ENCODE measurements around the gene MEIS2. TPM values are rescaled to one million over a fixed set of nuclear protein-coding genes. Genes with fewer than 3 reads are reported as not detected.

Gene MEIS2
- total RNA-seq, 1 donor from 2014 or later = 17.3 TPM

DNA sequence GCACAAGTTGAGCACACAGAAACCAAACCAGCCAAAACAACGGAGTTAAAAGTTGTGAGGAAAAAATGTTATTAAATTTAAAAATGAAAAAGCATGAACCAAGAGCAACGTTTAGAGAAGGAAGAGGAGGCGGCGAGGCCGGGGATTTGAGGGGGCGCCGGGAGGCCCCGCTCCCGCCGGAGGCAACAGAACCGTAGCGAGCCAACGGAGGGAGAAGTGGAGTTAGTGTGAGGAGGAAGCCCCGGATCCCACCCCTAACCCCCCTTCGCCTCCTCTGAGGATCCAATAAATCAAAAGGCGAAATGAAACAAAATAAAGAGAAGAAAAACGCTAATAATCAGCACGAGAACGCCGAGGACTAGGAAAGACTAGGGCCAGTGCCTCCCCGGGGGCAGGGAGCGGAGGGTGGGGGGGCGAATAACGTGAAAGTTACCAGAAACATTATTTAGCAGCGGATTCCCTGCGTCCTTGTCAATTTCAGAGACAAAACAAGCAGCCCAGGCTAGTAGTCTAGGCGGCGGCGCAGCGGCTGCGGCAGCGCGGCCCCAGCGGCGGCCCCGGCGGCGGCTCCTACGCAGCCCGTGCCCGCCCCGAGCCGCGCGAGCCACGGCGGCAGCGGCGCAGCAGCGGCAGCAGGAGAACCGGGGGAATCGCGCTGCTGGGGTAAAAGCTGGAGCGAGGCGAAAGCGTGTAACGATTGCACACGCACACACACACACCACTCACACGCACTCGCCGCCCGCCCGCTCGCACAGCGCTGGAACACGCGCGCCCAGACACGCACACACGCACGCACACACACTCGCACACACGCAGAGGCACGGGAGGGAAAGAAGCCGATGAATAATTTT lies 1.7 kb downstream of the MEIS2 start:
- peak; percentile 46 to 71 for DNase-seq (ENCODE audit: low read depth in 2 of 2)

DNA sequence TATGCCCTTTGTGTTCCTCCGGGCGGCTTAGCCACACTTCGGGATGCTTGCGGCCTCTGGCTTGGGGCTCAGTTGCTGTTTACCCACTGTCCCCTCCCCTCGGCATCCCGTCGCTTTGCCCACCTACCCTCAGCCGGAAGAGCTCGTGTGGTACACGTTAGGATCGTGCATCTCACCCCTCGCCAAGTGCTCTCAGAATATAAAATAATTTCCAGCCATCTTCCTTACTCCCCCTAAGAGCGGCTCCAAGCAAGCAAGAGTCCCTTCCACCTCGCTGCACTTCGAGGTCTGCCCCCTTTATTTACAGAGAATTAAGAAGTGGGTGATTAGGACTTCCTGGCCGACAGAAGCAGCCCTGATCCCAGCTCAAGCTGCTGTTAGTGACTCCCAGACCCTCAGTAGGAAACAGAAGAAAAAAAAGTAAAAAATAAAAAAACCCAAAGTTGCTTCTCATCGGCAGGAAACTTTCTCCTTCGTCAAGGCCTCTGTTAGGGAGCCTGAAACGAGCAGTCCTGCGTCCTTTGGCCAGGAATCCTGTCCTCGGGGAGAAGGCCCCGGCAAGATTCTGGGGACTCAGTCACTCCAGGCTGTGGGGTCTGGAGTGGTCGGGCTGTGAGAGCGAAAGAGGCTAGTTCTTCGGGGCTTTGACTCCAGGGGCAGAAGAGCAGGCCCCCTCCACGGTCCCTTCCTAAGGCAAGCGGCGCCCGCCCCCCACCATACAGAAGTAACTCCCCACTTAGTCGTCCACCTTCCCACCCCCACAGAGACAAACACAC lies 3.0 kb downstream of the MEIS2 start:
- peak in 1 of 2 donors; percentile 50 for DNase-seq (ENCODE audit: low read depth in 2 of 2)

DNA sequence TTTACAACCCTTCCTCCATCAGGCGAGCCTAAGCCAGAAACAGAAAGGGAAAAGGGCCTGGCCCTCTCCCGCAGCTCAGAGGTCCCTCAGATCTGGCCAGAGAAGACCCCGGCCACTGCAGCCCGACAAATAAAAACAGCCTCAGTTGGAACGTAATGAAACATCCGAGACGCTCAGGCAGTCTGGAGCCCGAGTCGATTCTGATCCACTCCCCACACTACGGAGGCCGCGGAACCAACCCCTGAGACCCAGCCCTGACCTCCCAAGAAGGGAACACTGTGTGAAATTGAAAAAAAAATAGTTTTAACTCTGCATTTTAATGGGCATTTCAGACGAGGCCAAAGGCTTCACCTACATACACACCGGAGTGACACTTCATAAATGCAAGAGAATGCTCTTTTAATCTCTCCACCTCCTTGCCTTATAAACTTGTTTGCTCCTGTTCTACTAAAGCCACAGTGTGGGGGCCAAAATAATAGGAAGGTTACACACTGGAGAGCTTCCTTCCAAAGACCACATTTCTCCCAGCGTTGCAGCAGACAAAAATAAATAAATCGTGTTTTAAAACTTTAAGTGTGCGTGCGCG lies 3.7 kb downstream of the MEIS2 start:
- no peak for DNase-seq (ENCODE audit: low read depth in 2 of 2)

DNA sequence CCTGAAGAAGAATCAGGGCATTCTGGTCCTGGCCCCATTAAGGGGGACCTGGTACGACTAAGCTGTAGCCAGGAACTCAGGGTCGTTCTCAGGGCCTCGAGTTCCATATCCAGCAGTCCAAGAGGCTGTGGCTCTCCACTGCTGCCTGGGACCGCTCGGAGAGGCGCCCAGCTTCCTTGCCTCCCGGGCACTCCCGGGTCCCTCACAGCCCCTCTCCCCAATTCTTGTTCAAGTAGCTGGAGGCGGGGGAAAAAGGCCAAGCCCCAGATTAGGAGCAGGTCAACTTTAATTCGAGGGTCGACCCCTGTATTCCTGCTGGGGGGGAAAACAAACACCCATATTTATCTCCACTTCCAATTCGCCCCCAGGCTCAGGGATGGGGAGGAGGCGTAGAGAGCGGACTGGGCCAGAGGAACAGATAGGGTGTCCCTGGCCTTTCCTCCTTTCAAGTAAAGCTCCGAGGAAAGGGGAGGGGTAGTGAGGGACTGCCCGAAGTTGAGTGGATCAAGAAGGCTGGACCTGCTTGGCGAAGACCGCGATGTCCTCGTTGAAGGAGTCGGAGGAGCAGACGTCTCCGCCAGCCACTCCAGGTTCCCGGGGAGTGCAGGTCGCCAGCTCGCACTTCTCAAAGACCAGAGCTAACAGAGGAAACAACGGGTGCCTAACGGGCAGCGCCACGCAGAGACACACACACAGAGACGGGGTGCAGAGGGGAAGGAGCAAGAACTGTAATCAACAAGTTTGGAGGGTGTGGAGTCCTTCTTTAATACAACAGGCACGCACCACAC lies 4.4 kb downstream of the MEIS2 start:
- peak in 1 of 2 donors; percentile 55 for DNase-seq (ENCODE audit: low read depth in 2 of 2)

DNA sequence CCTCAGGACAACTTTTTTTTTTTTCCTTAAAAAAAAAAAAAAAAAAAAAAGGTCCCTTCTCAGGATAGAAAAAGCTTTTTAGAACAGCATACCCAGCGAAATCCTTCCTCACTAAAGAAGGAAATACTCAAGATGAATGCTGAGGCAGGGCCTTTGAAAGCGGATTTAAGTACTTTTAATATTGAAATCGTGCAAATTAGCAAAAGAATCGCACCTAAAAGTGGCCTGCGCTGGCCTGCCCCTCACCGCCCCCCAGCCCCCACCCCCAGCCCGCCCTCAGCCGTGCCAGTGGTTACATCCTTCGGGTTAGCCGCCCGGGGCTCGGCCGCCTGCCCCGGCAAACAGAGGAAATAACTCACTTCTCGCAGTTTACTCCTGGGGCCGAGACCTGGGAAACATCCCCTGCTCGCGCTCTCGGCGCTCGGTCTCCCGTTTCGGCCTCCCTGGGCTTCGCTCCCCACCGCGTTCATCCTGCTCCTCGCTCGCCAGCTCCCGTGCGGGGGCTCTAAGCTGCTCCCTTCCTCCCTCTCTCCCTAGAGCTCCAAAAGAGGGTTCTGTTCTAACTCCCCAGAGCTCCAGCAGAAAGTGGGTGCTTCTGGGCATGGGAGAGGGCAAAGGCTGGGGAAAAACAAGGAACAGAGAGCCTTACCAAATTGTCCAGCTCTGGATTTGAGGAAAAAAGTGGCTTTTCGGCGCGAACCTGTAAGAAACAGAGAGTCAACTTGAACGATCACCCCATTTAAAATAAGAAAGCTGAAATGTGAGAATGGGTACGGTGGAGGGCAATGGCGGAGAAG lies 5.2 kb downstream of the MEIS2 start:
- peak; percentile 31 to 71 for DNase-seq (ENCODE audit: low read depth in 2 of 2)

DNA sequence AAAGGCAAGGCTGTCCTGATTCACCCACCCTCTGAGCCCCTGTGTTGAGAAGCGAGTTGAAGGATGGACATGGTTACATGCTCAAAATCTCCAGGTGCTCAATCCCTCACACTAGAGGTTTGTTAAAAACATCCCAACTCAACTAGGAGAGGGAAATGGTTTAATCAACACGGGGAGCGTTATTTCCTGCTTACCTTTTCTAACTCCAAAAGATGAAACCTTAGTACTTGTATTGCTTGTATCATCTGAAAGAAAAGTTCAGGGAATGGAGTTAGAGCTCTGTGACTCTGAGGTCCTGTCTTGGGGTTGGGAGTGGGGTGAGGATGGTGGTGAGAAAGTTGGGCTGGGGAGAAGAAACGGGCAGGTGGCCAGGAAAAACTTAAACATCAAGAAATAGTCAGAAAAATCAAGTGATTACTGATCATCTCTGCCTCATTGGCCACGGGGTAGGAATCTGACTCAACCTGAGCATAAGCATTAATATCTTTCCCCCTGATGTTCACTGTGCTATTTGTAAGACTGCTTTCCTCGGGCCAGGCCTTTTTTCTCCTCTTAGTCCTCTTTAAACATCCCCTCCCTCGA lies 5.9 kb downstream of the MEIS2 start:
- DNase-seq (ENCODE audit: low read depth in 2 of 2) = peak in 1 of 2 donors; percentile 52

DNA sequence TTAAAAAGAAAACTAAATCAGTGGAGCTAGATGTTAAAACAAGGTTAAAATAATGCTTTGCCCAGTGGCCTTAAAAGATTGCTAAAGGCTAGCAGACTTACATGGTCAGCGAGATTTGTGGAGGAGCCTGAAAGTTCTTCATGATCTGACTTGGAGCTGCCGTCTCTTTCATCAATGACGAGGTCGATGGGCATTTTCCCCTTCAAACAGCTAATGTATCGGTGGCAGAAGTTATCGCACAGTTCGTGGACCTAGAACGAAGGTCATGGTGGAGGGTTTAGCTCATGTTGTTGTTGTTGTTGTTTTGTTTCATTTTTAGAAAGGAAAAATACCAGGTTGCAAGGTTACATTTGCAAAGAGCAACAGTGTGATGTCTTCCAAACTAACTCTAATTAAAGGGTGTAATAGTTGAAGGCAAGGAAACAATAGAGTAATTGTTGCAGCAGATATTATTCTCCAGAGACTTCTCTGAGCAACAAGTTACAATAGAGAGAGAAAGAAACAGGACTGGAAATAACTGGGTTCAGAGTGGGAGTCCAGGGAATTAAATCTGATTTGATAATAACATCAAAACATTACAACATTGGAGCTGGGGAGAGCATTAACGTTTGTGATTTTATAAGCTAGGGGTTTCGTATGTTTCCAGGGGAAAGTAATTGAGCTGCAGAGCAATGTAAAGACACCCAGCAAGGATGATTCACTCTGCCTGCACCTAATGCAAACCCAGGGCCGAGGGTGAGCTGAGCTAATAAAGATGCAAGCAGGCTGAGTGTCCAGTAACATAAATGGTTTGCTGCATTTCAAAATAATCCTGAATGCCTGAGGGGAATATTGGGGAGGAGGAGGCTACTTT lies 6.6 kb downstream of the MEIS2 start:
- DNase-seq (ENCODE audit: low read depth in 2 of 2) = peak in 1 of 2 donors; percentile 54

DNA sequence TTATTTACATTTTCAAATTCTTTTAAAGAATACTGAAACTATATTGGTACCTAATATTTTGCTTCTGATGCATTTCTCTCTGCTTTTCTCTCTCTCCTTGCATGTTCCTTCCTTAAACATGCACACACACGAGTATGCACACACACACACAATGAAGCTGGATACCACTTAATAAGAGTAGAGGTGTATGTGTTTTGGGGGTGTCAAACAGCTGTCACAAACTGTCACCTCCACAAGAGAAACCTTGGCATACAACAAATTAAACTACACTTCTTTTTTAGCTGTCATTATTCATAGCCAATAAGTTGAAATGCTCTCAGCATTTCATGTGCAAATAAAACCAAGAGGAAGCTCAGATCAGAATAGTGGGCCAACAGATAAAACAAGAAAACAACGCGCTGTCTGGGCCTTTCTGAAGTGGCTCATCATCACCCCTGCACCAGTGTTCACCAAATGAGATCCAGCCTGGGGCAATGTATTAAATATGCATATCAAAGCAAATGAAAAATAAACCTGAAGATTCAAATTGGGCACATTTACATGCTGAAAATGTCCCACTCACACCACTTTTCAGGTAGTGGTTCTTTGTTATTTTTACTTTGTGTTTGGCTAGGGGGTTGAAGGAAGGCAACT lies 9.7 kb downstream of the MEIS2 start:
- DNase-seq (ENCODE audit: low read depth in 2 of 2) = no peak

DNA sequence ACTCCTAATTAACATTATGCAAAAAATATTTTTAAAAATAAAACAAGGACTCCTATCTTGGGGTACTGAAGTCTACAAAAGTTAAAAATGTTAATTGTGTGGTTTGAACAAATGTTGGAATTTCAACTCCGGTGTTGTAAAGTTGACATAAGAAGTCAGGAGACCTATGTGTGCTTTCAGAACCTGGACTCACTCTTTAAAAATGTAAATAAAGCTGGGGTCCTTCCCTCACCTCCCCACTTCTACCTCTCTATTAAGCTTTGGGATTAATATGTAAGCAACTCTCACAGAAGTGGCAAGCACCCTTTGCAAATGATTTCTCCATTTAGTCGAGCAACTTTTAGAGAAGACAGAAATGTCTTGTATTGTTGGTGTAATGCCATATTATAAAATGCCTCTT lies 11.9 kb downstream of the MEIS2 start:
- no peak for DNase-seq (ENCODE audit: low read depth in 2 of 2)

DNA sequence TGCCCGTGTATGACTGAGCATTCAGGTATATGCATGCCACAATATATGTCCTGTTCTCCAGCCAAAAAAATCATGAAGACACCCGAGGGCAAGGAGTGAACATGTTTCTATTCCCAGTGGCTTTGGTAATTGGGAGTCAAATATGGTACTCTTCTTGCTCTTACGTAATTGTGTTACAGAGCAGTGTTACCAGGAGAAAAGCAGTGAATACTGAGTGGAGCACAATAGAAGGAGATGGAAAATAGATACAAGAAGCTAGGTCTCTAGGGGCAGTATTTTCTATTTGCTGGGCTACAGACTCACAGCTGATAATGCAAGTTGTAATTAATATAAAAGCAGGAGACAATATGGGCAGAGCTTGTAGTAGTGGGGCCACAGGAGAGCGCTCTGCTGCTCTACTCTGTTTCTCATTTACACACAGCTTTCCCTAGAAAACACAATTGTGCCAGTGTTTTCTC lies 13.2 kb downstream of the MEIS2 start:
- no peak for DNase-seq (ENCODE audit: low read depth in 2 of 2)

DNA sequence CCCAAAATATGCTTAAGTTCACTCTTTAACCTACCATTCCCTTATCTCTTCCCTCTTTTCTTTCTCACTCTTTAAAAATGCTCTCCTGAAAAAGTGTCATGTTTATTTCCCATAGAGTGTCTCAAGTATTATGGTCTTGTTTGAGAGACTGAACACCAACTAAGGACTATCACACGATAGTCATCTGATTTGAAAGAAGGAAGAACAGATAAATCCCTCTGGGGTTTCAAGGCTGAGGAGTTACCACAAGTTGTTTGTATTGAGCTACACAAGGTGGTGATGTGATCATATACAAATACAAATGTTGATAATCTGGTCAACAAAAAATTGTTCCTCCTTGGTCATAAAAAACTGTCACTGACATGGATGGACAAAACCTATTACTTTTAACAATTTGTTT lies 13.8 kb downstream of the MEIS2 start:
- no peak for DNase-seq (ENCODE audit: low read depth in 2 of 2)

DNA sequence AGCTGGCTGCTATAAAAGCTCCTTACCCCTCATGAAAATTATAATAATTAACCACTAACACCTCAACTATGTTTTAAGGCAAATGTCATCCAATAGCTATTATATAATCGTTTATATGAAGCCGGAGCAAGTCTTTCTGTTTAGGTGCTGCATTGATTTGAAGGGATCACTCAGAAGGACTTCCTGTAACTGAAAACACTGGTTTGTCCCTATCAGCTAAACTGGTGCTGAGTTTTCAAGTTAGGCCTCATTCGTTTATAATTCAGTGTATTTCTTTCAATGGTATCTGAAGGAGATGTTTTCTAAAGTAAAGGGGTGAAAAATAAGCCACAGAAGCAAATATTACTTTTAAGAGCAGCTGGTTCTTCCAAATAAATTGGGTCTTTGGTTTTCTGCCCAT lies 14.2 kb downstream of the MEIS2 start:
- peak in 1 of 2 donors; percentile 10 for DNase-seq (ENCODE audit: low read depth in 2 of 2)

DNA sequence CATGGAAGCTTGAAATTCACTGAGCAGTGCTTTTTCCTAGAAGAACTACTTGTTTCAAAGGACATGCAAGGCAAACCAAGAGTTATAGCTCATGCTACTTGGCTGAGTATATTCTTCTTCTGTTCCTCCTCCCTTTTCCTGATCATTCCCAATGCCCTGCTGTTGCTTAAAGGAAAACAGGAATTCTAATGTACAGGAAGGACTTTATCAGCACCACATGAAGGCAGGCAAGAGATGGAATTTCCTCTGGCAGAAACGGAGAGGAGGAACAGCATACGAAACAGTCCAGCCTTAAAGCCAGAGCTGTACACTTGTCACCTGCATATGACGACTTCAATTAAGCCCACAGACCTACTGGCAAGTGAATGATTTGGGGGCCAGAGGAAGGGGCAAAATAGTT lies 15.7 kb downstream of the MEIS2 start:
- DNase-seq (ENCODE audit: low read depth in 2 of 2) = peak; percentile 33 to 75

DNA sequence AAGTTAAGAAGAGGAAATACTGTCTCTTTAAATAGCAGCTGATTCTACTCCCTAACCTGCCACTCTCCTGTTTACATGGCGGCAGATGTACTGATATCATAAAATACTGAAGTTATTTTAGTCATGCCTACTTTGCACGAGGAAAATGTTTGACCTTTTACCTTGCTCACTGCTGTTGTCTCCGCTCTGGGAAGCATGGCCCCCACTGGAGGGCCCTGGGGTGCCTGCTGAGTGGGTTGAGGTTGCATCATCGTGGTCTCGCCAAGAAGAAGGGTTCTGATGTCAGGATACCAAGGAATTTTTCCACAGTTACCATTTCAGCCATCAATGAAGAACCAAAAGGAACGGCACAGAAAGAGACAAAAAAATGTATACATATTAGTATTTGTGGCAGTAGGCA lies 16.7 kb downstream of the MEIS2 start:
- no peak for DNase-seq (ENCODE audit: low read depth in 2 of 2)

DNA sequence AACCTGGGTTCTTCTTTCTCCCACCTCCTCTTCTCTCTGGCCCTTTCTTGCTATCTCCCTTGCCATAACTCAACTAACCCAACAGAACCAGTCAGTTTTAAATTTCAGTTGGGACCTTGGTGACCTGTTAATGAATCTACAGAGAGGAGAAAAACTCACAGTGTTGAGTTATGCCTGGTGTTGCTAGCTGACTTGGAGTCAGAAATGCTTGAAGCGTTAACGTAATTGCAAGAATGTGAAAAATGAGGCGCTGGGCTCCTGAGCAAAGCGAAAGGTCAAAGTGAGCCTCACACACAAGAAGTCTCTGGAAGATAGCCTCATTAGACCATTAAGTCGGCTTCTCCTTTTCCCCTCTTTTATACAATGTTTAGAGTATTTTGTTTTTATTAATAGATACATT lies 18.4 kb downstream of the MEIS2 start:
- no peak for DNase-seq (ENCODE audit: low read depth in 2 of 2)

DNA sequence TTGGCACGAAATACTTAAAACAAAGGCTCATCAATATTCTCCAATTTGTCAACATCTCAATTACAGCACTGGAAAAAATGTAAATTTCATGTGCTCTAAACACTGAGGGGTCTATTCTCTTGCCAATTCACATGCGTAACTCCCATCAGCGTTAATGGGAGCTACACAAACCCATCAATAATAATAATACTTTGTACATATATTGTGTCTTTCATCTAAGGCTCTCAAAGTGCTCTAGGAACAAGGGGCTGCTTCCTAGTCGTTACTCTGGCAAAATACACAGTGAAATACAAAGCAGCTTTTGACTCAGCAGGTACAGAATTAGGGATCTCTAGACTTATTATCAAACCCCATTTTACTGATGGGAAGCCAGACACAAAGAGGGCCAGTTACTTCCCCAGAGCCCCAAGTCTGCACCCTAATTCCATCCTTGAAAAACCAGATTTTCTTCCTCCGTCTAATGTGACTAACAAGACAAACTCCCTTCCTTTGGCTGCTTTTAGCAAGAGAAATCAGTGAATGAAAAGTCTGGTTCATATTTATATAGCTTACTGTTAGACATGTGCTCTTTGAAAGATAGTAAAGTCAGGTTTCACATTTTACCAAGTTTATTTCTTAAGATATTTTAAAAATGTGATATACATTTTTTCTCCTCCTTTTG lies 20.0 kb downstream of the MEIS2 start:
- no peak for DNase-seq (ENCODE audit: low read depth in 2 of 2)

DNA sequence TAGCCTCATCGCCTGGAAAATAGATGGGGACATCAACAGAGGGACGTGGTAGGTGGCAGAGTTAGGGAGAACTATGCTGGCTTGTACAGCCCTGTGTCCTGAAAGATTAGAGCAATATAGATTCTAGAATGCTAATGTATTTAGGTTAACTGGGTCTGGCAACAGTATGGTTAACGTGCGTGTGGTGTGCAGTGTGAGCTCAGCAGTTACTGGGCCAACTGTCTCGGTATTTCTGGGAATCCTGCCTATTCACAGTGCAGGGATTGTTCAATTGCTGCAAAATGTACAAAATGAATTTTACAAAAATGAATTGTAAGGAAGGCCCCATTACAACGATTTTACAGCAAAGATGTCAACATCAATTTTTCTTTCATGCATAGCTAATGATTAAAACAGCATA lies 20.6 kb downstream of the MEIS2 start:
- DNase-seq (ENCODE audit: low read depth in 2 of 2) = peak in 1 of 2 donors; percentile 47

DNA sequence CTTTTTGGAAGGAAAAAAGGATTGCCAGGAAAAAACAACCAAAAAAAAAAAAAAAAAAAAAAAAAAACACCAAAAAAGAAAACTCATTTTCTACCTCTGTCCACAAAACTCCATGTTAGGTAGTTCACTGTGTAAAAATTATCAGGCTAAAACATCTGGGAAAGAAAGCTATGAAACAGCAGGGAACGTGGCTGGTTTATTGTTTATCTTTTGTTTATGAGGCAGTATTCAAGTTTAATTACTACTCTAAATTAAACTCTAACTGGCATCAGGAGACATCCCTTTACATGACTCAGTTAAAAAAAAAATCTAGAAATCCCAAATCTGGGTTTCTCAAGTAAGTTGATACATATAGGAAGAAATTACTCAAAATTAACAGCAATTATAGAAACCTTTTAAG lies 21.8 kb downstream of the MEIS2 start:
- DNase-seq (ENCODE audit: low read depth in 2 of 2) = no peak
